K562 treated with DMSO at 1 percent for 12 hours (cell line): ENCODE measurements around the gene G6PC2. TPM values are rescaled to one million over a fixed set of nuclear protein-coding genes. Genes with fewer than 3 reads are reported as not detected.

Experiments
- total RNA-seq: library from RNA; unstranded; fragments of 300-600 nt; gene quantifications from 2 replicates; pipeline ENCODE4 v1.2.3, GENCODE V29; 2022; ENCODE audit not compliant: insufficient read depth

Gene G6PC2
- total RNA-seq: not detected in 2 replicates

DNA sequence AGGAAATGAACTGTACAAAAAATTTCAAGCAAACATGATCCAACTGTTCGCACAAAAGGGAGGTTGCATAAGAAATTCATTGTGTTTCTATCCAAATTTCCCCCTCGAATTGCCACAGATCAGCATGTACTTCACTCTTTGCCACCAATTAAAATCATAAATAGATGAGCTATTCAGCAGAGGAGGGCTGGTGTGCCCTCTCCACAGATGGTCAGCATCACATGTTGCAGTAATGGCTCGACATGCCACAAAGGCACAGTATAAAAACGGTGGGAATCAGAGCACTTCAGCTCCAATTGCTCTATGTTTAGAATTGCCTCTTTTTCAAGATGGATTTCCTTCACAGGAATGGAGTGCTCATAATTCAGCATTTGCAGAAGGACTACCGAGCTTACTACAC, at the start of gene G6PC2:
G6PC2 (plus strand) TSS at position 289 of the 400 bp plus-strand sequence; CDS start at position 330, 41 bp downstream.

DNA sequence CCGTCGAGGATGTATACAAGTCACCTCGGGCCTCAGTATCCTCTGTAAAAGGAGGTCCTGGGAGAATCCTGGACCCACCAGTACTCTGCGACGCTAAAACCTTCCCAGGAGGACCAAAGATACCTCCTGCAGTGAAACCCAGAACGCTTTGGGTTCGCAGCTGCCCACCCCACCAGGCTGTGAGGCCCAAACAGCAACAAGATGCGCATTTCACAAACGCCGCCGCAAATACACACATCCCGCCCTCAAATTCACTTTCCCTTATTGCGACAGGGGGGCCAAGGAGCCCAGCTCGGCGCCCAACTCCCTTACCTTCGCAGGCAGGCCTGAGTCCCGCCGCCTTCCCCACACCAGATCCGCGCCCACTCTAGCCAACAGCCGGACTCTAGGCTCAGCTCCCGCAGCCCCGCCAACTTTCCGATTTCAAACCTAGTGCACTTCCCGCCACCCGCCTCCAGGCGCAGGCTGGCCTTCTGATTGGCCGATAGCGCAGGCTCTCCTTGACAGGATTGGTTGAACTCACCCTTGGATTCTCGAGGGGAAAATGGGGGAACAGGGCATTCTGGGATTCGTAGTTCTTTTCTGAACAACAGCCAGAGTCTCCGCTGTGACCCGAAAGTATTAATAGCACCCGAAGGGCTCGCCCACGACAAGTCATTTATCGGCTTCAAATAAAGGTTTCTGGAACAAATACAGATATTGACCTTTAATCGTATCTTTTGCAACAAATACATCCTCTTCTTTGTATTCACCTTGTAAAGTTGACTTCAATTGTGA, 10.9 kb upstream of the G6PC2 start, which contains the start of gene SPC25:
SPC25 (minus strand) TSS at position 425 of the 777 bp plus-strand sequence. CDS start 911 bp downstream, outside the sequence.

Other genes starting within 250 kb of the G6PC2 start
- 10.2 and 18.9 TPM in 2 replicates for gene NOSTRIN, start 98.7 kb upstream of the G6PC2 start, total RNA-seq
- 53.3 and 88.5 TPM in 2 replicates for gene SPC25, start 10.9 kb upstream of the G6PC2 start, total RNA-seq
- gene ABCB11, start 130.0 kb downstream of the G6PC2 start, total RNA-seq: 0.21 TPM in 1 of 2 replicates, not detected in the other
- not detected in 2 replicates for gene DHRS9, start 168.3 kb downstream of the G6PC2 start, total RNA-seq